Measurements from ENCODE around the gene METTL9. TPM values are rescaled to one million over a fixed set of nuclear protein-coding genes. Genes with fewer than 3 reads are reported as not detected.

The METTL9 gene
- total and polyA plus RNA-seq, 2 of the 13 experiments (the other 11 are each of a cell fraction or from before 2014, with no cell fraction given) = 123 to 204 TPM

DNA sequence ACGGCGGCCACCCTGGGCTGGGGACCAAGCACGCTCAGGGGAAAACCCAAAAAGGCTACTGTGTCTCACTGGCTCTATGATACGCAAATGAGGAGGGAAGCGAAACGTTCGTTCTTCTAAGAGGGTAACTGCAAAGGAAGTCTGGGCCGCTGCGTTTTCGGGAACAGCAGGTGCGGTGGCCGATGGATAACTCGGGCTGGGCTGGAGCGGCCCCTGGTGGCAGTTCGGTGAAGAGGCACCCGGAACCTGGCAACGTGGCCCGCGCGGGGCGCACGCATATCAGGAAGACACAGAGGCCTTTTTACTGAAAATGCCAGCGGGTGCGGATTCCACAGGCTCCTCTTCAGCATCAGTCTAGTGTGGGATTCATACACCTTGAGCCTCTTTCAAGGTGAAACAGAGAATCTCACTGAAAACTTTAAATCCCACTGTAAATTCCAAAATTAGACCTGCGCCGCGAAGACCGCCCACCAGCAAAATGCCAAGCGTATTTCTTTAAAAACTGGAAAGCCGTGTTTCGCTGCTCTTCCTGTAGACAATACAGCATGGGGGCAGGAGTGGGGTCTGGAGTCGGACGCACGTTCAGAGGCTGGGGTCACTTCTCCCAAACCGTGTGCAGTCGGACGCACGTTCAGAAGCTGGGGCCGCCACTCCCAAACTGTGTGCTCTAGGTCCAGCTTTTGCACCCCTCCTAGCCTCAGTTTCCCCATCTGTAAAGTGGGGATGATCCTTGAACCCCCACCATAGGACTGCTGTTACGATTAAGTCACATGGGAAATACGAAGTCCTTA lies 44.4 kb upstream of the METTL9 start (continued):
- TF ChIP-seq CBX2 (IDR thresholded peaks at IDR 0.05; ENCODE audit: low read depth, low read length) = no peak
- TF ChIP-seq CBX2 (CRISPR knock-in tag; IDR thresholded peaks at IDR 0.05; ENCODE audit: low read depth) = peak; percentile 99
- TF ChIP-seq ZBTB3 (CRISPR knock-in tag; IDR thresholded peaks at IDR 0.05; ENCODE audit: borderline replicate concordance, low read depth) = 0 out of 2 replicates have a peak, but pooled peaks have one; percentile 56
- peak; percentile 80; the same call in 1 of the 2 replicates for TF ChIP-seq ZNF138 (CRISPR knock-in tag; IDR thresholded peaks at IDR 0.05; ENCODE audit: low read depth)
- peak; percentile 98 for TF ChIP-seq SNAI1 (CRISPR knock-in tag; IDR thresholded peaks at IDR 0.05; ENCODE audit: borderline replicate concordance)
- TF ChIP-seq GFI1 (CRISPR knock-in tag; IDR thresholded peaks at IDR 0.05; ENCODE audit: borderline replicate concordance) = peak; percentile 82; the same call in 1 of the 2 replicates
- TF ChIP-seq SOX13 (IDR thresholded peaks at IDR 0.05) = no peak
- TF ChIP-seq SOX13 (CRISPR knock-in tag; conservative IDR thresholded peaks at IDR 0.05 in 1 of 2, IDR thresholded peaks at IDR 0.05 in 1 of 2) = peak in 1 of 2 experiments; percentile 55; a peak in 1 of 4 replicates
- peak; percentile 94 for TF ChIP-seq ZNF883 (CRISPR knock-in tag; IDR thresholded peaks at IDR 0.05; ENCODE audit: not compliant biosample characterization)
- peak; percentile 58 for TF ChIP-seq ZNF607 (CRISPR knock-in tag; IDR thresholded peaks at IDR 0.05; ENCODE audit: borderline replicate concordance)
- peak; percentile 79; the same call in 1 of the 2 replicates for TF ChIP-seq KLF15 (CRISPR knock-in tag; IDR thresholded peaks at IDR 0.05; ENCODE audit: borderline replicate concordance)
- TF ChIP-seq, protein P1, sequence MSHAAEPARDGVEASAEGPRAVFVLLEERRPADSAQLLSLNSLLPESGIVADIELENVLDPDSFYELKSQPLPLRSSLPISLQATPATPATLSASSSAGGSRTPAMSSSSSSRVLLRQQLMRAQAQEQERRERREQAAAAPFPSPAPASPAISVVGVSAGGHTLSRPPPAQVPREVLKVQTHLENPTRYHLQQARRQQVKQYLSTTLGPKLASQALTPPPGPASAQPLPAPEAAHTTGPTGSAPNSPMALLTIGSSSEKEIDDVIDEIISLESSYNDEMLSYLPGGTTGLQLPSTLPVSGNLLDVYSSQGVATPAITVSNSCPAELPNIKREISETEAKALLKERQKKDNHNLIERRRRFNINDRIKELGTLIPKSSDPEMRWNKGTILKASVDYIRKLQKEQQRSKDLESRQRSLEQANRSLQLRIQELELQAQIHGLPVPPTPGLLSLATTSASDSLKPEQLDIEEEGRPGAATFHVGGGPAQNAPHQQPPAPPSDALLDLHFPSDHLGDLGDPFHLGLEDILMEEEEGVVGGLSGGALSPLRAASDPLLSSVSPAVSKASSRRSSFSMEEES (CRISPR knock-in tag; IDR thresholded peaks at IDR 0.05) = peak; percentile 27; the same call in 1 of the 2 replicates
- TF ChIP-seq ZZZ3 (CRISPR knock-in tag; IDR thresholded peaks at IDR 0.05; ENCODE audit: borderline replicate concordance) = no peak; the same call in 1 of the 2 replicates
- peak; percentile 98 for TF ChIP-seq XRCC5 (optimal IDR thresholded peaks at IDR 0.05; ENCODE audit: low read length)
- peak; percentile 81 for TF ChIP-seq KDM1A (CRISPR knock-in tag; IDR thresholded peaks at IDR 0.05)
- no peak for TF ChIP-seq MAFG (CRISPR knock-in tag; IDR thresholded peaks at IDR 0.05)
- TF ChIP-seq ZNF382 (CRISPR knock-in tag; IDR thresholded peaks at IDR 0.05; ENCODE audit: borderline replicate concordance) = no peak
- TF ChIP-seq HNRNPK (IDR thresholded peaks at IDR 0.05; ENCODE audit: low read depth, low read length, poor library complexity, severe bottlenecking) = no peak
- TF ChIP-seq, protein P2, sequence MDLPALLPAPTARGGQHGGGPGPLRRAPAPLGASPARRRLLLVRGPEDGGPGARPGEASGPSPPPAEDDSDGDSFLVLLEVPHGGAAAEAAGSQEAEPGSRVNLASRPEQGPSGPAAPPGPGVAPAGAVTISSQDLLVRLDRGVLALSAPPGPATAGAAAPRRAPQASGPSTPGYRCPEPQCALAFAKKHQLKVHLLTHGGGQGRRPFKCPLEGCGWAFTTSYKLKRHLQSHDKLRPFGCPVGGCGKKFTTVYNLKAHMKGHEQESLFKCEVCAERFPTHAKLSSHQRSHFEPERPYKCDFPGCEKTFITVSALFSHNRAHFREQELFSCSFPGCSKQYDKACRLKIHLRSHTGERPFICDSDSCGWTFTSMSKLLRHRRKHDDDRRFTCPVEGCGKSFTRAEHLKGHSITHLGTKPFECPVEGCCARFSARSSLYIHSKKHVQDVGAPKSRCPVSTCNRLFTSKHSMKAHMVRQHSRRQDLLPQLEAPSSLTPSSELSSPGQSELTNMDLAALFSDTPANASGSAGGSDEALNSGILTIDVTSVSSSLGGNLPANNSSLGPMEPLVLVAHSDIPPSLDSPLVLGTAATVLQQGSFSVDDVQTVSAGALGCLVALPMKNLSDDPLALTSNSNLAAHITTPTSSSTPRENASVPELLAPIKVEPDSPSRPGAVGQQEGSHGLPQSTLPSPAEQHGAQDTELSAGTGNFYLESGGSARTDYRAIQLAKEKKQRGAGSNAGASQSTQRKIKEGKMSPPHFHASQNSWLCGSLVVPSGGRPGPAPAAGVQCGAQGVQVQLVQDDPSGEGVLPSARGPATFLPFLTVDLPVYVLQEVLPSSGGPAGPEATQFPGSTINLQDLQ (CRISPR knock-in tag; IDR thresholded peaks at IDR 0.05) = no peak
- TF ChIP-seq, protein P3, sequence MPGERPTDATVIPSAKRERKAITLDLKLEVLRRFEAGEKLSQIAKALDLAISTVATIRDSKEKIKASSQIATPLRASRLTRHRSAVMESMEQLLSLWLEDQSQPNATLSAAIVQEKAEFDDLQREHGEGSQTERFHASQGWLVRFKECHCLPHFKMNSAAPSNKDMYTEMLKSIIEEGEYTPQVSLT (CRISPR knock-in tag; IDR thresholded peaks at IDR 0.05; ENCODE audit: borderline replicate concordance, low read depth) = peak; percentile 89; the same call in 1 of the 2 replicates
- peak; percentile 80 for TF ChIP-seq PHF5A (CRISPR knock-in tag; IDR thresholded peaks at IDR 0.05; ENCODE audit: low read depth, unreplicated experiment)
- TF ChIP-seq, protein P4, sequence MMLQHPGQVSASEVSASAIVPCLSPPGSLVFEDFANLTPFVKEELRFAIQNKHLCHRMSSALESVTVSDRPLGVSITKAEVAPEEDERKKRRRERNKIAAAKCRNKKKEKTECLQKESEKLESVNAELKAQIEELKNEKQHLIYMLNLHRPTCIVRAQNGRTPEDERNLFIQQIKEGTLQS (CRISPR knock-in tag; IDR thresholded peaks at IDR 0.05) = peak; percentile 50
- TF ChIP-seq NFYB (CRISPR knock-in tag; IDR thresholded peaks at IDR 0.05) = no peak; the same call in none of the 2 replicates
- peak; percentile 92; the same call in 1 of the 2 replicates for TF ChIP-seq ZNF839 (CRISPR knock-in tag; IDR thresholded peaks at IDR 0.05; ENCODE audit: borderline replicate concordance)

Measured in HepG2 (cell line).